ENCODE results near the gene DIPK2B.

The DIPK2B gene

GRCh38 chrX:45200741-45201234 is at the start of gene DIPK2B:
Gene DIPK2B, minus strand, starts transcription at chrX:45200876. Its CDS starts 50 bp downstream, at chrX:45200826.
- DNase-seq (ENCODE audit: low read depth) = no peak

- no peak for DNase-seq (ENCODE audit: low read depth)
These were observed 39.6 kb upstream of the DIPK2B start for GRCh38 chrX:45240301-45240700.

GRCh38 chrX:45238489-45238888 is 37.8 kb upstream of the DIPK2B start:
- no peak for DNase-seq (ENCODE audit: low read depth)

GRCh38 chrX:45233531-45233930 is 32.9 kb upstream of the DIPK2B start:
- DNase-seq (ENCODE audit: low read depth) = no peak

- DNase-seq (ENCODE audit: low read depth) = no peak
These were observed 31.5 kb upstream of the DIPK2B start for GRCh38 chrX:45232139-45232538.

- no peak for DNase-seq (ENCODE audit: low read depth)
These were observed 29.7 kb upstream of the DIPK2B start for GRCh38 chrX:45230410-45230809.

GRCh38 chrX:45229348-45229747 is 28.7 kb upstream of the DIPK2B start:
- DNase-seq (ENCODE audit: low read depth) = no peak

GRCh38 chrX:45228126-45228525 is 27.4 kb upstream of the DIPK2B start:
- no peak for DNase-seq (ENCODE audit: low read depth)

GRCh38 chrX:45208121-45208856 is 7.6 kb upstream of the DIPK2B start:
- DNase-seq (ENCODE audit: low read depth) = no peak

GRCh38 chrX:45202171-45202570 is 1.5 kb upstream of the DIPK2B start:
- DNase-seq (ENCODE audit: low read depth) = no peak

- no peak for DNase-seq (ENCODE audit: low read depth)
These were observed 2.0 kb downstream of the DIPK2B start for GRCh38 chrX:45198706-45199105.

- DNase-seq (ENCODE audit: low read depth) = no peak
These were observed 2.4 kb downstream of the DIPK2B start for GRCh38 chrX:45198301-45198700.

- DNase-seq (ENCODE audit: low read depth) = no peak
These were observed 4.0 kb downstream of the DIPK2B start for GRCh38 chrX:45196701-45197100.

- no peak for DNase-seq (ENCODE audit: low read depth)
These were observed 8.8 kb downstream of the DIPK2B start for GRCh38 chrX:45191820-45192409.

GRCh38 chrX:45191383-45191782 is 9.3 kb downstream of the DIPK2B start:
- no peak for DNase-seq (ENCODE audit: low read depth)

- DNase-seq (ENCODE audit: low read depth) = no peak
These were observed 12.9 kb downstream of the DIPK2B start for GRCh38 chrX:45187731-45188130.

GRCh38 chrX:45186643-45187026 is 14.0 kb downstream of the DIPK2B start:
- DNase-seq (ENCODE audit: low read depth) = no peak

GRCh38 chrX:45184211-45184610 is 16.5 kb downstream of the DIPK2B start:
- no peak for DNase-seq (ENCODE audit: low read depth)

- DNase-seq (ENCODE audit: low read depth) = no peak
These were observed 27.8 kb downstream of the DIPK2B start for GRCh38 chrX:45172890-45173289.

GRCh38 chrX:45166781-45167180 is 33.9 kb downstream of the DIPK2B start:
- no peak for DNase-seq (ENCODE audit: low read depth)

GRCh38 chrX:45165726-45166125 is 35.0 kb downstream of the DIPK2B start:
- DNase-seq (ENCODE audit: low read depth) = no peak

GRCh38 chrX:45164995-45165394 is 35.7 kb downstream of the DIPK2B start:
- DNase-seq (ENCODE audit: low read depth) = no peak

- DNase-seq (ENCODE audit: low read depth) = no peak
These were observed 36.6 kb downstream of the DIPK2B start for GRCh38 chrX:45164021-45164621.

All from stimulated activated CD4-positive, alpha-beta T cell treated with anti-CD3 and anti-CD28 coated beads, Interleukin-2, amount 100 ng/mL, for 4 hours (primary cell).